GM10266 (cell line): ENCODE data around the gene PLEKHN1.

Experiments used
- DNase-seq: peaks from one replicate; pipeline ENCODE4 v3.0.0; 2012; ENCODE audit errors: extremely low spot score
- TF ChIP-seq, protein P1 (sequence below): IDR thresholded peaks from 2 replicates; pipeline ENCODE4 v1.5.1; 2012; ENCODE audit warnings: mild to moderate bottlenecking, low read depth; ENCODE audit not compliant: control insufficient read depth, insufficient read depth; ENCODE audit errors: missing control alignments

The PLEKHN1 gene

DNA sequence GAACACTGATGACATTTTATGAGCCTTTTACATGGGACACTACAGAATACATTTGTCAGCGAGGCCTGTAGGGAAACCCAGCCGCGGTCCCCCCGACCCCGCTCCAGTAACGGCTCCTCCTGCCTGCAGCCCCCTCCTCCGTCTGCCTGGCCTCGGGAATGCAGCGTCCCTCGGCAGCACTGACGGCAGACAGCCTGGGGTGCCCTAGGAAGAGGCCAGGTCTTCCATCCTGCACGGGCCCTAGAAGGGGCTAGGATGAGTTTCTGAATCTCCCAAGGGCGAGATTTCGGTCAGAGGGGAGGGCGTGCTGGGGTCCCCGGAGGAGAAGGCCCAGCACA, 34.1 kb upstream of the PLEKHN1 start:
- TF ChIP-seq, protein P1, sequence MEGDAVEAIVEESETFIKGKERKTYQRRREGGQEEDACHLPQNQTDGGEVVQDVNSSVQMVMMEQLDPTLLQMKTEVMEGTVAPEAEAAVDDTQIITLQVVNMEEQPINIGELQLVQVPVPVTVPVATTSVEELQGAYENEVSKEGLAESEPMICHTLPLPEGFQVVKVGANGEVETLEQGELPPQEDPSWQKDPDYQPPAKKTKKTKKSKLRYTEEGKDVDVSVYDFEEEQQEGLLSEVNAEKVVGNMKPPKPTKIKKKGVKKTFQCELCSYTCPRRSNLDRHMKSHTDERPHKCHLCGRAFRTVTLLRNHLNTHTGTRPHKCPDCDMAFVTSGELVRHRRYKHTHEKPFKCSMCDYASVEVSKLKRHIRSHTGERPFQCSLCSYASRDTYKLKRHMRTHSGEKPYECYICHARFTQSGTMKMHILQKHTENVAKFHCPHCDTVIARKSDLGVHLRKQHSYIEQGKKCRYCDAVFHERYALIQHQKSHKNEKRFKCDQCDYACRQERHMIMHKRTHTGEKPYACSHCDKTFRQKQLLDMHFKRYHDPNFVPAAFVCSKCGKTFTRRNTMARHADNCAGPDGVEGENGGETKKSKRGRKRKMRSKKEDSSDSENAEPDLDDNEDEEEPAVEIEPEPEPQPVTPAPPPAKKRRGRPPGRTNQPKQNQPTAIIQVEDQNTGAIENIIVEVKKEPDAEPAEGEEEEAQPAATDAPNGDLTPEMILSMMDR, result no peak
- no peak for DNase-seq

DNA sequence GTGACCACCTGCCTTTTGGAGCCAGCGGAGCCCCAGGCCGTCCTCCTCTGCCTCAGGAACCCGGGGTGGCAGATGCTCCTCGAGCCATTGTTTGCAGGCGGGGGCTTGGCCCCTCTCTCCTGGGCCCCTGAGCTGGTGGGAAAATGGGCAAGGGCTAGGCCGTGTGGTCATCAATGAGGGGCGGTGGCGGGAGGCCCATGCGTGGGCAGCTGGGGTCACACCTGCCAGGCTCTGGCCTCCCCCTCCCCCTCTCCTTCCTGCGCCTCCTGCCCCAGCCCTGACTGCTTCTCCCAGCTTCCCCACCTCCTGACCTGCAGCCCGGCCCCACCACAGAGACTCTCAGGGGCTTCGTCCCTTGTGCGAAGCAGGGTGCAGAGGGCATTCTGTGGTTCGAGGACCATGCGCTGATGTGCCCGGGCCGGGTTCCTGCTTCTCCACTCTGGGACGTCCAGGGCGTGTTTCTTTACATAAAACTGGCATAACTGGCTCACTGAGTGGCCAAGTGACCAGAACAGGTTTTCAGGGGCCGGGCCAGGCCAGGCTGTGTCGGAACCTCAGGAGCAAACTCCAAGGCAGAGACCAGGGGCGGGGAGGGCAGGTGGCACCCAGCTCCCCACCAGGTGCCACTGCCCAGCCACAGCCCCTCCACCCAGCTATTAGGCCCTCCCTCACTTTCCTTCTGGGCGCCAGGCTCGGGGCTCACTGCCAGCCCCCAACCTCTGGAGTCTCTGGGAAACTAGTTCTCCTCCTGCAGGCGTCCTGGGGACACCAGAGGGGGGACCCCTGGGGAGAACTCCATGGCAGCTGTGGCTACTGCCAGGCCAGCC, 33.3 kb upstream of the PLEKHN1 start:
- DNase-seq, result no peak
- TF ChIP-seq, protein P1, result no peak

GRCh38 chr1:933603-933940, 32.7 kb upstream of the PLEKHN1 start:
- DNase-seq, result no peak
- TF ChIP-seq, protein P1, result no peak

GRCh38 chr1:934991-935750, 31.1 kb upstream of the PLEKHN1 start:
- TF ChIP-seq, protein P1, result no peak
- DNase-seq, result no peak

GRCh38 chr1:935751-936231, 30.5 kb upstream of the PLEKHN1 start:
- no peak for DNase-seq
- TF ChIP-seq, protein P1, result no peak

GRCh38 chr1:936348-937264, 29.7 kb upstream of the PLEKHN1 start:
- TF ChIP-seq, protein P1, result no peak
- DNase-seq, result no peak
